NCI-H1417 treated with DMSO at 0.1 percent for 48 hours (cell line): ENCODE measurements around the gene RECK.

Experiments
- DNase-seq: peaks from one replicate; lab custom pipeline; 2025; lab: John Stamatoyannopoulos, UW

RECK gene

DNA sequence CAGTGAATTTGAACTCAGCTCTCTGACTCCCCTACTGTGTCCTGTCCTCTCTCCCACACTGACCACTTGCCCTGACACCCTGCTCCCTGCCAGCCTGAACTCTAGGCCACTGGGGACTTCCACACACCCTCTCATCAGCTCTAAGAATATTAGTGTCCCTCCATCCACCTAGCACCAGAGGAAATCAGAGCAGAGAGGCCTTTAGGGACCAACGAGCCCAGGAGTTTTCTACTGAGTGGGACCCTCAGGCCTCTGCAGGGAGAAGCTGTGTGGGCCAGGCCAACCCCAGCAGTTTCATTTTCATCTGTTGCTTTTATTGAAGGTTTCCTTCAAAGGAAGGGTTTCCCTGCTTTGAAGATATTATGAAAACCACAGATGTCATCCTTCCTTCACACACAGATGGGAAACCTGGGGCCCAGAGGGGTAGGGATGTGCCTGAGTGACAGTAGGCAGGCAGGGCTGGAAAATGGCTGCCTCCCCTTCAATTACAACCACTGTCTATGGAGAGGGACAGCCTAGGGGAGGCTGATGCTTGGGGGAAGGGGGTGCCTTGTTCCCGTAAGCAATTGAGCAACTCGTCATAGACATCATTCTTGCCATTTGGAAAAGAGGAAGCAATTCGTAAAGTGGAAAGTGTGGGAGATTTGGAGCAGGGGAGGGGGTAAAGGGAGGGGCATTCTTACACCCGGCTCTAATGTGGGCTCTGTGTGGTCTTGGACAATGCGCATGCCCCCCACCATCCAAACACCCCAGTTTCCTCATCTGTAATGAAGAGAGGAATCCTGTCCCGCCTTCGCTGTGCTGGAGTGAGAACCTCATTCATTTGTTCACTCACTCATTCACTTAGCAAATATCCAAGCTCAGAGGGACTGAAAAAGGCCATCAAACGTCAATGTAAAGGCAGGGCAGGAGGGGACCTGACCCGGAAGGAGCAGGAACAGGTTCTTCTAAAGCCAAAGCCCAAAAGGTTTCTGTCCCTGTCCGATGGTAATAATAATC is 103.7 kb downstream of the RECK start:
- DNase-seq, result no peak

DNA sequence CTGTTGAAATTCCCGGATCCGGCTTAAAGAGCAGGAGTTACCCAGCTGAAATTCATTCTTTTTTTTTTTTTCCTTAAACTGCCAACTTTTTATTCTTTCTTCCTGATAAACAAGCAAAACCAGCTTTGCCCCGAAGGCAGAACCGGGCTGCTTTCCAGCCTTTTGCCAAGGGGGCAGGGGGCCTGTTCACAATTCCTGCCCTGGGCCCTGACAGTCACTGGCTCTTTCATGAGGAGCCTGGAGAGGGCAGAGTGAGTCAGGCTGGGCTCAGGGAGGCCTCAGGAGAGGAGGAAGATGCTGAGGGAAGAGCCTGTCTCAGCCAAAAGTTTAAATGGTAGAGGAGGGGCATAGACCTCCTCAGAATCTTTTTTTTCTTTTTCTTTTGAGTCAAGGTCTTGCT is 104.6 kb downstream of the RECK start:
- no peak for DNase-seq

DNA sequence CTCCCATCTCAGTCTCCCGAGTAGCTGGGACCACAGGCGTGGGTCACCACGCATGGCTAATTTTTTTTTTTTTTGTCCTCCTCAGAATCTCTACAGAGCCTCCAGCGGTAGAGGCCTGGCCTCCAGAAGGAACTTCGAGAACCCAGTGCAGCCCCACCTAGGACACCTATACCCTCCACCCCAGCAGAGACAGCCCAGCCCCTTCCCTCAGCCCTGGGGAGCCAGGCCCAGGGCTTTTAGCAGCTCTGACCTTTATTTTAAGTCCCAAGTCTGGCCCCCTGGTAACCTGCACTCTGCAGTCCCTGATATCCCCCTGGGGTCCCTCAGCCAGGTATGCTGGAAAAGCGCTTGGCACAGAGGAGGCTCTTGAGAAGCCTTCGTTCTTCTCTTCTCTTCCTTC is 105.0 kb downstream of the RECK start:
- DNase-seq, result no peak

DNA sequence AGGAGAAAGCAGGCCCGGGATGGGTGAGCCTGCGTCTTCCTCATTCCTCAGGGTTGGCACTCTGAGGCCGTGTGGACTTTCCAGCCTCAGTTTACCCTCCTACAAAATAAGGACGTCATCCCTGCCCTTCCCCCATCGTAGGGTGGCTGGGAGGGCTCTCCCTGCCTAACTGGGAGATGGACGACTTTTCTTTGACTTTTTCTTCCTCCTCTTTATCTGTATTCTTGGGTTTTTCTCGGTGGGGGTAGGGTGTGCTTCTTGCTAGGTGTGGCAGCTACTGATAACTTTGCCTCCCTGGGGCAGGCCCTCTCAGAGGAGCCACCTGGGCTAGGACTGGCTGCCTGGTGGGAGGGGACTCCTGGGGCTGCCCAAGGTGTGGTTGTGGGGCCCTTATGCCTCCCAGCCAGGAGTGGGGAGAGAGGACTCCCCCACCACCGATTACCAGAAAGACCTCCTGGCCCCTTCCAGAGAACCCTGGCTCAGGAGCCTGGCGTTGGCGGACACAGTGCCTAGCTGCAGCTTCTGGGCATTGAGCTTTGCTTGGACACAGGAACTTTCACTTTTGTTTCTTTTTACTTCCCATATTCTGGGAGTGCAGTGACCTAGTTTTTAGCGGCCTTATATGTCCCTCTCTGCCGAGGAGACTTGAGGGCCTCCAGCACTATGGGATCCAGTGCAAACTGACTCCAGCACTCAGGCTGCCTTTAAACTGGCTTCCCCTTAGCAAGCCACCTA is 106.0 kb downstream of the RECK start:
- no peak for DNase-seq

DNA sequence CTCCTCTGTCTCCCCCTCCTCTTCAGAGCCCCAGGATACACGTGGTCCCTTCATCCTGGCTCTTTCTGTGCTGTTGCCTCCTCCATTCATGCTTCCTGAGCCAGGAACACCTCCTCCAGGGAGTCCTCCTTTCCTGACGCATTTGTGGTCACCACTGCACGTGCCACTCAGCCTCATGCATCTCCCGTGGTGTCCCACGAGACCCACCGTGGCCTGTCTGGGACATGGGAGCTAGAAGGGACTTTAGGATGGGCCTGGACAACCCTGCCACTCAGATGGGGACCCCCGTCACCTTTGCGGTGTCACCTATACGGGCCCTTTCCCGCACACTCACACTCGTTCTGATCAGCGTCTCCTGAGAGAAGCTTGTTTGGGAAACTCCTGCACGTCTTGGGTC is 106.5 kb downstream of the RECK start:
- no peak for DNase-seq

DNA sequence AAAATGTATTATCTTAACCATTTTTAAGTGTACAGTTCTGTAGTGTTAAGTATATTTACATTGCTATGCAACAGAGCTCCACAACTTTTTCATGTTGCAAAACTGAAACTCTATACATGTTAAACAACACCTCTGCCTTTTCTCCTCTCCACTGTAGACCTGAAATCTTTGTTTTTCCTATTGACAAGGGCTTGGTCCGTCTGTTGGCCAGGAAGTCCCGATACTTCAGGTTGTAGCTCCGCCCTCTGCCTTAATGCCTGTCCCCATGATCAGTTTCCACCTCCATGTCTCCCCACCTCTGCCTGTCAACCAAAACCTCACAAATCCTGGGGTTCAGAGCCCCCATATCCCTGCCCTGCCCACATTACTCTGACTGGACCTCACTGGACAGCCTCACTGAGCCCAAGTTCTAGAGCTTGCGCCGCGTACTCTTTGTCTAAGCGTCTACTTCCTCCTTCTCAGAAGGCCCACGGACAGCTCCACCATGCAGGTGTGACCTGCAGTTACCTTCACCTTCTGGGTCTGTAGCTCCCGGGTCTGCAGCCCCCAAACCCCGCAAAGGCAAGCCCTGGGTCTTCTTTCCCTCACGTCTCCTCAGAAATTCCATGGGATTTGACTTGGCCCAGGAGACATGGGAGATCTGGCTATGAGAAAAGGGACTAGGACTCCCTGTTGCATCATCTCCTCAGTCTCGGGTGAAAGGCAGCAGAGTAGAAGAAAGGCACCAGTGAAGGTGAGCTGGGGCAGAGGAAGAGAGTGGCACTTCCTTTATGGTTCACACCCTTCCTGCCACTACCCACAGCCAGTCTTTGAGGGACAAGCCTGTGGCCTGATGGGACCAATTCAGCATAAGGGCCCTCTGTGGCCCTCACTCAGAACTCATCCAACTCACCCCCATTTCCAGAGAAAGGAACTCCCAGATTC is 107.9 kb downstream of the RECK start:
- no peak for DNase-seq

DNA sequence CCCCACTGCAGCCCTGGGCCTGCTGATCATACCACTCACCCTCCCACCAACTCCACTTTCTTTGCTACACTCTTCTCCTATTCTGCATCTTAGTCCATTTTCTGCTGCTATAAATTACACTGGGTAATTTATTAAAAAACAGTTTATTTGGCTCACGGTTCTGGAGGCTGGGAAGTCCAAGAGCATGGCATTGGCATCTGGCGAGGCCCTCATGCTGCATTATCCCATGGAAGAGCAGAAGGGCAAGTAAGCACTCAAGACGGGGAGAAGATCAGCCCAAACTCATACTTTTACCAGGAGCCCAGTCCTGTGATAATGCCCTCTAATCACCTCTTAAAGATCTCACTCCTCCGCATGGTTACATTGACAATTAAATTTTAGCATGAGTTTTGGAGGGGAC is 109.3 kb downstream of the RECK start:
- DNase-seq, result no peak

DNA sequence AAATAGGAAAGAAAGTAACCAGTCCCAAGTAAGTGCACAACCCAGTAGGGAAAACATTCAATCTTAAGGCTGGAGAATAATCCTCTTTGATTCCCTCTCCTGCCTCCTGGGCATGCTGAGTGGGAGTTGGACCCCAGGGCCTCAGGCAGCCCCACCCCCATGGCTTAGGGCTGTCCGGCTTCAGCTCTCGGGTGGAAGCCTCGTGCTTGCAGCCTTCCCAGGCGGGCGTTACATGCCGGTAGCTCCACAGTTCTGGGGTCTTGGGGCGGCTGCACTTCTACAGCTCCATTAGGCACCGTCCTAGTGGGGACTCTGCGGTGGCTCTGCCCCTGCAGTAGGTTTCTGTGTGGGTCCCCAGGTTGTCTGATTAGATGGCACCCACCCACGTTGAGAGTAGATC is 109.9 kb downstream of the RECK start:
- no peak for DNase-seq

DNA sequence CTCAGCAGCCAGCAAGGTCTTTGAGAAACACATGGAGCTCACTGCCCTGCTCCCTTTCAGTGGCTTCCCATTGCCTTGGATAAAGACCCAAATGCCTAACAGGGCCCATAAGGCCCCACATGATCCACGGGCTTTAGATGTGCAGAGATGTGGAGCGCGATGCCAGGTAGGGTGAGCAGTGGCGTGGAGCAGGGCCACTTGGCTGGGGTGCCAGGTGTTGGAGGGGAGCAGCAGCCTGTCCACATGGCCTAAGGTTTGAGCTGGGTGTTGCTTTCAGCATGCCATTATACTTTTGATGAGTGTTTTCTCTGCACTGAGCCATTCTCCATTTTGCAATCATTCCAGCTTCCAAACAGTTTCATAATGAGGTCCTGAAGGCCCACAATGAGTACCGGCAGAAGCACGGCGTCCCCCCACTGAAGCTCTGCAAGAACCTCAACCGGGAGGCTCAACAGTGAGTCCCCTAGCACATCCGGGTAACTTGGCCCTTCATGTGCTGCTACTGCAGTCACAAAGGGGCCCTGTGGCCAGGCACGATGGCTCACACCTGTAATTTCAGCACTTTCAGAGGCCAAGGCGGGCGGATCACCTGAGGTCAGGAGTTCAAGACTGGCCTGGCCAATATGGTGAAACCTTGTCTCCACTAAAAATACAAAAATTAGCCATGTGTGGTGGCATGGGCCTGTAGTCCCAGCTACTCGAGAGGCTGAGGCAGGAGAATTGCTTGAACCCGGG is 110.9 kb downstream of the RECK start:
- no peak for DNase-seq

DNA sequence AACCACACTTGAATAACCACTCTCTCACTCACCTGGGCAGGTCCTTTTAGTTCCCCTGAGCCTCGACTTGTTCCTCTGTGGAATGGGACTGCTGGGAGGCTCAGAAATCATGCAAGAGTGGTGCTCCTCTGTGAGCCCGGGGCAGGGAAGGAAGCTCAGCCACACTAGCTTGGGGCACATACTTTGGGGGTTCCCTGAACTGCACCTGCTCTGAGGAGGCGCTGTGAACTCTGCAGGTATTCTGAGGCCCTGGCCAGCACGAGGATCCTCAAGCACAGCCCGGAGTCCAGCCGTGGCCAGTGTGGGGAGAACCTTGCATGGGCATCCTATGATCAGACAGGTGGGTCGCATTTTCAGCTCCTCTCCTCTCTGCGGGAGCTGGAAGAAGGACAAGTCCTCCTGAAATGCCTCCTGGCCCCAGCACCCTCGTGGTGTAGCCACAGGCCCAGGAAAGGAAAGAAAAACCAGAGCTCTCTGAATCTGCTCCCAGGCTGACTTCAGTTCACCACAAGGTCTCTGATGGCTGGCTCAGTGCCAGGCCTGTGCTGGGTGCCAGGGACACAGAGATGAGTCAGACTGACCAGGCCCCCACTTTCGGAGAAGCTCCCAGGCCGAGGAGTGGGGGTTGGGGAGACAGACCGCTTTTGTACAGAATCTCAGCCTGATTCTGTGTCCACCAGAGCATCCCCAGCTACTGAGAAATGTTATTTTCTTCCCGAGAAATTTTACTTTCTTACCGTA is 111.8 kb downstream of the RECK start:
- no peak for DNase-seq

DNA sequence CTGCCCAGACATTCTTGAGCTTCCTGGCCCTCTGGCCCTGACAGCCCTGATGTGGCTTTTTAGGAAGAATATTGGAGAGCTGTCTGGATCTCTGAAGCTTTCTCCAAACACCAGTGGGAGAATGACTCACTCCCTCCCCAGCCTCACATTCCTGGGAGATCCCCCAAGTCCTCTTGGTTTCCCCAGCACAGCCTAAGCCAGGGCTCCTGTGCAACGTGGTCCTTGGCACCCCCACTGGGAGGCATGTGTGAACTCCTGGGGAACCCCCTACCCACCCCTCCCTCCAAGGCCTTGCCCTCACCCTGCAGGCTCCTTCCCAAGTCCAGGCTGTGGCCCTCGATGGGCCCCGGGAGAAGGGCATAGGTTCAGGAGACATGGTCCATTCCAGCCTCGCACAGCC is 112.5 kb downstream of the RECK start:
- no peak for DNase-seq

DNA sequence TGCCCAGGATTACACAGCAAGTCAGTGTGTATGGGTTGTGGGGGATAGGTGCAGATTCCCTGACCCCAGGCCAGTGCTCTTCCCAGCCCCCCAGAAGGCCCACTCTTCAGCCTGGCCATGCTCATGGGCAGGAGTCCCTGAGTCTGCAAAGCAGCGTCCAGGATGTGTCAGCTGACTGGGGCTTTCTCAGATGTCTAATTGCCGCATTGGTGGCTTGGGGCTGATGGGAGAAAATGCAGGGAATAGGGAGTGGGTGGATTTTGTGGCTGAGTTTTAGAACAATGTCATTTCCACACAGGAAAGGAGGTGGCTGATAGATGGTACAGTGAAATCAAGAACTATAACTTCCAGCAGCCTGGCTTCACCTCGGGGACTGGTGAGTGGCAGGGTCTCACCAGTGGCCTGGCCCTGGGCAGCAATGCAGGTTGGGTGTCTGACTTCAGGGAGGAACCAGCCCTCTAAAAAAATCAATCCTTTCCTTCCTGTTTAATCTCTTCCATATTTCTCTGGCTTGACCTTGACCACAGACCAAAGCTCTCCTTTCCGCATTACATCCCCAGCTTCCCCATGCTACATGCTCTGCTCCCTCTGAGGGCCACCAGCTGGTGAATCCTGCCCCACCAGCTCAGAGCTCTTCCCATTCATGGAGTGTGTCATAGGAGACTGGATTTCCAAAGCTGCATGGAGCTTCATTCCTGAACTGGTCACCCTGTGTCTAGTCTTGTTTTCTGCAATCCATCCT is 114.0 kb downstream of the RECK start:
- DNase-seq, result no peak

DNA sequence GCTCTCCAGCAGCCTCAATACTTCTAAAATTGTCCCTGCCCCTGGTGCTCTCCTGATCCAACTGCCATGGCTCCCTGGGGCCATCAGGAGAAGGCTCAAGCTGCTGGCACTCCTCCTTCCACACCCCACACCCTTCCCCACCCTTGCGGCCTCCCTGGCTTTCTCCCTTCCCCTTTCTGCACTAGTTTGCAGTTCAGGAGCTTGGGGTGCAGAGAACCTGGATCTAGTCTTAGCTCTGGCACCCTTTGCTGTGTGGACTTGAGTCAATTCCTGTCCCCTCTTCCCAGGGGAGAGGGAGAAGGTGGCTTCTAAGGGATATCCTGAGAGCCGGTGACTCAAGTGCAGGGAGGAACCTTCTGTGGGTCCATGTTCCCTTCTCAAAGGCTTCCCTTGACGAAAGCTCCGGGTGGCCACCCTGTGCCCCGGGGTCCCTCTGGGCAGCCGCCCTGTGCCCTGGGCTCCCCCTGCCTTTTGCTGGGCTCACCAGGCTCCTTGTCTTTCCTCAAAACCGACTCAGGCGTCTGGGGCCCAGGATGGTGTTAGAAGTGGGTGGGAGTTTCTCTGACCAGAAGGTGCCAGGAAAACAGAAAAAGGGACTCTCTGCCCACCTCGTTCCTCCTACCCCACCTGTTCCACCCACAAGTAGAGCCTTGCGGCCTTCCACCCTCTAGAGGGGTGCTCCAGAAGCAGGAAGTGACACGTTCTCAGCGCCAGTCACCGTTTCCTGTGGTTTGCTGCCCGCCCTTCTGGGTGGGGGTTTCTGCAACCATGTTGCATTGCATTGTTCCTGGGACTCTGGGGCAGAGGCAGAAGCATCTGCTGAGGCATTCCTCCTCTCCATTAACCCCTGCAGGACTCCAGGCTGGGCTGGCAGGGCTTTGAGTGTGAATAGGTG is 114.8 kb downstream of the RECK start:
- DNase-seq, result no peak

DNA sequence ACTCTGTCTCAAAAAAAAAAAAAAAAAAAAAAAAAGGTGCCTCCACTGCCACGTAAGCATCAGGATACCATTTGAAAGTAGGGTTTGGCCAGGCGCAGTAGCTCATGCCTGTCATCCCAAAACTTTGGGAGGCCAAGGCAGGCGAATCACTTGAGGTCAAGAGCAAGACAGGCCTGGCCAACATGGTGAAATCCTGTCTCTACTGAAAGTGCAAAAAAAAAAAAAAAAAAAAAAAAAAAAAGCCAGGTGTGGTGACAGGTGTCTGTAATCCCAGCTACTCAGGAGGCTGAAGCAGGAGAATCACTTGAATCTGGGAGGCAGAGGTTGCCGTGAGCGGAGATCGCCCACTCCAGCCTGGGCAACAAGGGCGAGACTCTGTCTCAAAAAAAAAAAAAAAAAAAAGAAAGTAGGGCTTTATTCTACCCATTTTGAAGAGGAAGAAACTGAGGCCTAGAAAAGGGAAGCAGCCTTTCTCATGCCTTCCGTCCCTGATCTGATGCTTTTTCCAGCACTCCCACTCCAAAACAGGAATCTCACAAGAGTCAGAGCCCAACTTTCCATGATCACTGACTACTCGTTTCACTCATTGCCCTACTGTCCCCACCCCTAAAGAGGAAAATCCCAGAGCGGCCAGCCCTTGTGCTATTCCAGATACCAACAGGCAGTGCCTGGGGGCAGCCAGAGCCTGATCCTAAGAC is 116.2 kb downstream of the RECK start:
- no peak for DNase-seq

DNA sequence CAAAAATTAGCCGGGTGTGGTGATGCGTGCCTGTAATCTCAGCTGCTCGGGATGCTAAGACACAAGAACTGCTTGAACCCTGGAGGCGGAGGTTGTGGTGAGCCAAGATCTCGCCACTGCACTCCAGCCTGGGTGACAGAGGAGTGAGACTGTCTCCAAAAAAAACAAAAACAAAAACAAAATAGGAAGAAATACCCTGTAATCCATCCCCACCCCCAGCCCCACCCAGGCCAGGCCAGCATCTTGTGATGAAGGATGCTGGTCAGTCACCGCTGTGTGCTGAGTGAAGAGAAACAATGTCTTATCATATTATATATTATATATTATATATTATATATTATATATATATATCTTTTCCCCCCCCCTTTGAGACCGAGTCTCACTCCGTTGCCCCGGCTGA is 117.0 kb downstream of the RECK start:
- no peak for DNase-seq

DNA sequence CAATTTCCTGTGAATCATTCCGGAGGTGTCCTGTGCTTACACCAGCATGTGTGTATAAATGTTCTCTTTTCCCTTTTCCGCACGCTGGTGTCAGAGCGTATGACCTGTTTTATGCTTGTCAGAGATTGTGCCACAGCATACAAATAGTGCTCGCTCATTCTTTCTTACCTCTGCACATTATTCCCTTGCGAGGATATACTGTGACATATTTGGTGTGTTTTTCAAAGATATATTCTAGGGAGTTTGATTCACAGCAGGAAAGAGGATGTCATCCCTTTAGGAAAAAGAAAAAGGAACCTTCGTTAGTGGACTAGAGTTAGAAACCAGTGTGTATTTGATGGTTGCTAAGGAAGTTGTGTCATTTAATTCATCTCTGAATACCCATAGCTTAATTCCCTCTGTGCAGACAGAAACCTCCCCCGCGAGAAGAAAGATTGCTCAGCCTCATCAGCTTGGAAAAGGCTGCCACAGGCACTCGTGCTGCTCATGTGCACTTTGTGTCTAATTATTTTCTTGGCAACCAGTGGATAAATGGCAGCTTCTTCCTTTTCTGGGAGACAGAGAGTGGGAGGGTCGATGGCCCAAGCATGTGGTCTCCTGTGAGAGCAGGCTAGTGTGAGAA is 117.7 kb downstream of the RECK start:
- no peak for DNase-seq

DNA sequence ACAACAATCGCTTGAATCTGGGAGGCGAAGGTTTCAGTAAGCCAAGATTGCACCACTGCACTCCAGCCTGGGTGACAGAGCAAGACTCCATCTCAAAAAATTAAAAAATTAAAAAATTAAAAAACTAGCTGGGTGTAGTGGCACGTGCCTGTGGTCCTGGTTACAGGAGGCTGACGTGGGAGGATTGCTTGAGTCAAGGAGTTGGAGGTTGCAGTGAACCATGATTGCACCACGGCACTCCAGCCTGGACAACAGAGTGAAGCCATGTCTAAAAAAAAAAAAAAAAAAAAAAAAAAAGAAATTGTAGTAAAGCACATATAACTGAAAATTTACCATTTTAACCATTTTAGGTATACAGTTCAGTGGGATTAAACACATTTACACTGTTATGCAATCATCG is 119.4 kb downstream of the RECK start:
- DNase-seq, result no peak

DNA sequence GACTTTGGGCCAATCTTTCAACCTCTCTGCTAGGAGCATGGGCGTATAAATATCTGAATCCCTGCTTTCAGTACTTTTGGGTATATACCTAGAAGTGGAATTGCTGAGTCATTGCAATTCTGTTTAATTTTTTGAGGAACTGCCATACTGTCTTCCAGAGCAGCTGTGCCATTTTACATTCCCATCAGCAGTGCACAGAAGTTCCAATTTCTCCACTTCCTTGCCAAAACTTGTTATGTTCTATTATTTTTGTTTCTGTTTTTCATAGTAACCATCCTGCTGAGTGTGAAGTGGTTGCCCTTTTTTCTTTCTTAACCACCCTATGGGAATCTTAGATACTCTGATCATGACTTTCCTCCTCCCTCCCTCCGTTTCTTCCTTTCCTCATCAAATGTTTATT is 121.4 kb downstream of the RECK start:
- DNase-seq, result no peak
